HS-27A (cell line): Measurements from ENCODE around the gene SLCO3A1.

Experiments used
- DNase-seq: peaks from one replicate; pipeline ENCODE4 v3.0.0-alpha.2; 2012; ENCODE audit warnings: low read depth, missing footprints

Gene SLCO3A1

DNA sequence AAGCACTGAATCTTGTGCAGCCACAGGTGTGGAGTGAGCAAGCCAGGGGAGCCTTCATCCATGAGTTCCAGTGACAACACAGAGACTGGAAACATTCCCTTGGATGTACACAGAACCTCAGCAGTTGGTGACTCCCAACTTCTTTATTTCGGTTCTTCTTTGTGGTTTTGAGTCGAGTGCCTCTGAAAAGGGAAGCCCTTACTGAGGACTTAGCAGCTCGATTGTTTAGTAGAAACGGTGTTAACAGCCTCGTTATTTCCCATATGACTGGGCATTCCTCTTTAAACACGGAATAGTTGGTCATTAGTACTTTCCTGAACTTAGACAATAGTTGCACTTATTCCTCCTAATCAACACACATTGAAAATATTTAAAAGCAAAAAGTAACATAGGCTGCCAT, 7.7 kb downstream of the SLCO3A1 start:
- no peak for DNase-seq

DNA sequence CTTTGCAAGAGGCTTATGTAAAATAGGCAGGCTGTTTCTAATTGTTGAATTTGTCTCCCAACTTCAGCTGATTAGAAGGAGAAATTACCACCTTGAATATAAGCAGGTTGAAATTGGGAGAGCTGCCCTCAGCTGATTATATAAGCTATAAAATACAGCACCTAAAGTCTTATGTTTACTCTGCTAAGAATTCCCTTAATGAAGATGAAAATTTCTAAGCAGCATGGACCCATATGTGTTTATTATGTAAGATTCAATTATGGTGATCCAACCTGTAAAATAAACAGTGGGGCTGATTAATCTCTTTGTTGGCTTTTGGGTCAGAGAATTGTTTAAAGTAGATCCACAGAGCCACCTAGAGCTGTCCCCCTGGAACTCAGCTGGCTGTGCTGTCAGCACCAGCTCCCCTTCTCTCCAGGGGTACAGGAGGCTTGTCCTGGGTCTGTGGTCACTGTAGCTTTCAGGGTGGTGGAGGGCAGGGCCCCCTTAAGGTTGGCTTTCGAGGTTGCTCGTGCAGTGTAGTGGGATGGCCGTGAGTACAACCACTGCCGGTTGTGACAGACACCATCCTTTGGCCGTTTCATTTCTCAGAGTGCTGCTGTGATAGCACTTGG, 9.5 kb downstream of the SLCO3A1 start:
- DNase-seq, result no peak

- no peak for DNase-seq
These were observed 10.2 kb downstream of the SLCO3A1 start for GRCh38 chr15:91863621-91864255.

- no peak for DNase-seq
These were observed 11.2 kb downstream of the SLCO3A1 start for GRCh38 chr15:91864664-91865063.

GRCh38 chr15:91865486-91865885, 12.0 kb downstream of the SLCO3A1 start:
- no peak for DNase-seq

DNA sequence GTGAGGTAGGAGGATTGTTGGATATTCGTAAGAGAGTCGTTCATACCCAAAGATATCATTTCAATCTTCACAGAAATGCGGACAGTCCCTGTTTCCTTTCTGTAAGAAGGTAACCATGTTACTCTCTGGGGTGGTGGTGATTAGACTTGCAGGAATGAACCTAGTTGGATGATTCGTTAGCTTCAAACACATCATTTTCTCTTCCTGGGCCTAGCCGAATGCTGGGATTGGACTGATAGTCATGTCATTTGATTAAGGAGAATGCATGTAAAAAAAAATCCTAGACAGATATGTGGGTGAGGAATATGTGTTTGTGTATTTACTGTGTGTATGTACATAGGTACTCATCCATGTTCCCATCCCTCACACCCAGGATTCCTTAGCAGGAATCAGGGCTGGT, 12.4 kb downstream of the SLCO3A1 start:
- no peak for DNase-seq

- no peak for DNase-seq
These were observed 12.9 kb downstream of the SLCO3A1 start for GRCh38 chr15:91866371-91866905.

GRCh38 chr15:91866971-91867372, 13.5 kb downstream of the SLCO3A1 start:
- DNase-seq, result no peak

GRCh38 chr15:91867581-91868026, 14.1 kb downstream of the SLCO3A1 start:
- no peak for DNase-seq

DNA sequence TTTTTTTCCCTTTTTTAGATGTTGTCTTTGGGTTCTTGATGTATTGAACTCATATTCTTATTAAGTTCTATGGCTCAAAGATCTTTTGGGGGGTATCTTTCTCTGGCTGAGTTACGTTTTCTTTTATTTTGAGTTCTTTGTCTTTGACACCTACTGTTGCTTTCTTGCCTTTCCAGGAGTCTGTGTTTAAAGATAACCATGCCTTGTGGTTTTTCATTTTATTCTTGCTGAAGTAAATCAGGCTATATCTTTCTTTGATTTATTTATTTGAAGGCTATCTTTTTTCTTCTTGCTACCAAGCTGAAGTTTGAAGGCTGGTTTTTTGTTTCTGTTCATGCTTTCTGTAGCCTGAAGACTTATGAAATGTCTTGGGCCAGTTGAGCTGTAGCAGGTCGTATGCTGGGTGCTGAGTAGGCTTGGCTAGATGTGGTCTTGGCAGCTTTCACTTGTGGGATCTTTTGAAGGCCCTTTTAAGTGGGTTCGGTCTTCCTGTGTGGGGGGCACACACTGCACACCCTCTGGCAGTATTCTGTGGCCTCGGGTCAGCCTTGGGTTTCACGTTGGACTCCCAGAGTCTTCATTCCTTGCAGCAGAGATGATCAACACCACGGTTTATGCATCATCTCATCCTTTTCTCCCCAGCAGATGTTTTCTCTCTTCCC, 17.5 kb downstream of the SLCO3A1 start:
- DNase-seq, result no peak

DNA sequence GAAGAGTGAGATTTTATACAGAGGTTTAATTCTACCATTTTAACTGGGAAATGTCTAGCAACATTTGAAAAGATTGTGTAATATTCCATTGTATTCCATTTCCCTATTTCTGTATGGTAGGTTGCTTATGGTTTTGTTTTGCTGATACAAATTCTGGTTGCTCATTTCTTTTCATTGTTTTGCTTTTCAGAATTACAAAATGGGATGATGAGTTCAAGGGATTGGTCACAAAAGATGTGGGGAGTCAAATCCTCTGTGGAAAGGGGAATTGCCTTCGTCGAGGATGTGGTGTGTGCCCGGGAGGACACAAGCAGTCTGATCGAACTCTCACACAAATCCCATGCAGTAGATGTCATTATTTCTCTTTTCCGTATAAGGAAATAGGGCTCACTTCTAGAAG, 18.3 kb downstream of the SLCO3A1 start:
- DNase-seq, result no peak

- DNase-seq, result no peak
These were observed 19.0 kb downstream of the SLCO3A1 start for GRCh38 chr15:91872356-91873137.

GRCh38 chr15:91873138-91873536, 19.6 kb downstream of the SLCO3A1 start:
- no peak for DNase-seq

GRCh38 chr15:91874171-91874570, 20.7 kb downstream of the SLCO3A1 start:
- no peak for DNase-seq

DNA sequence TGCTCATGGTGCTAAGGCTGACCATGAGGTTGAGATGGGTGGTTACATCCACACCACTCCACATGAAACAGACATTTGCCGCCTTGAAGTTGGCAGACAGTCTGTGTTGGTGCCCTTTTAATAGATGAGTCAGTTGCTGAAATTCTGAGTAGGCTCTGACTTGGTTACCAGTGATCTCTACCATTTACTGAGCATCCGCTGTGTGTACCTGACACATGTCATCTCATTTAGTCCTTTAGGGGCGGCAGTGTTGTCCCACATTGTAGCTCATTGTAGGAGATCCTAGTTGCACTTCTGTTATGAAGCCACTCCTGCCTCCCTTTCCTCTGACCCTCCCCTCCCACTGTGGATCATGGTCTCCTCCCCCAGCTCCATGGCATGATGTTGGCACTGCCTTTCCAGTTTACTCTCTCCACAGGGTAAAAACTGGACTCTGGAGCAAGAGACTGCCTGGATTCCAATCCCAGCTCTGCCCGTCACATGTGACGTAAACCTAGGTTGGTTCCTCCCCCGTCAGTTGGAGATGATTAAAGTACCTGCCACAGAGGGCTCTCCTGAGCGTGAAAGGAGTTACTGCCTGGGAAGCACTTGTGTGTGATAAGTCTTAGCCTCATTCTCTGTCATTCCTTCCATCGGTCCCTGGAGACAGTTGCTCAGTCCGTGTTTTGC, 21.6 kb downstream of the SLCO3A1 start:
- DNase-seq, result no peak

- DNase-seq, result no peak
These were observed 22.7 kb downstream of the SLCO3A1 start for GRCh38 chr15:91876187-91876586.

DNA sequence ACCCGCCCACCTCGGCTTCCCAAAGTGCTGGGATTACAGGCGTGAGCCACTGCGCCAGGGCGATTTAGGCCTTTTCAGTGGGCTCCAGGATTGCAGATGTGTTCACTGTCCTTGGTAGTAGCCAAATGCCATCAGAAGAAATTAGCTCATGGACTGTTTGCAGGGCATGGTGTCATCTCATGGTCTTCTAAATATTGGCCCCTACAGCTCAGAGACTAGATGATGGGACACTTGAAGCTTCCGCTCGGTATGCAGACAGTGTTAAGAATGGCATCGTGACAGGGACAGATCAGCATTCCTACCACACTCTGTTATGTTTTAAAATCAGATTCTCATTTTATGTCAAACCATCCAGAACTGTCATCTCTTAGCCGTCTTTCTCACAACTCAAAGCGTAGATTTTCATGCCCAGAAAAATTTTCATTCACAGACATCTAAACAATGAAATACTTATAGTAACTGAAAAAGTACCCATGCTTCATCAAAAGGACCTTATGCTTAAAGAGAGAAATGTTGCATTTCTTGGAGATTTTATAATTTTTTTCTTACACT, 24.9 kb downstream of the SLCO3A1 start:
- DNase-seq, result no peak

- DNase-seq, result no peak
These were observed 25.6 kb downstream of the SLCO3A1 start for GRCh38 chr15:91879158-91879557.

- no peak for DNase-seq
These were observed 26.9 kb downstream of the SLCO3A1 start for GRCh38 chr15:91880373-91880772.

DNA sequence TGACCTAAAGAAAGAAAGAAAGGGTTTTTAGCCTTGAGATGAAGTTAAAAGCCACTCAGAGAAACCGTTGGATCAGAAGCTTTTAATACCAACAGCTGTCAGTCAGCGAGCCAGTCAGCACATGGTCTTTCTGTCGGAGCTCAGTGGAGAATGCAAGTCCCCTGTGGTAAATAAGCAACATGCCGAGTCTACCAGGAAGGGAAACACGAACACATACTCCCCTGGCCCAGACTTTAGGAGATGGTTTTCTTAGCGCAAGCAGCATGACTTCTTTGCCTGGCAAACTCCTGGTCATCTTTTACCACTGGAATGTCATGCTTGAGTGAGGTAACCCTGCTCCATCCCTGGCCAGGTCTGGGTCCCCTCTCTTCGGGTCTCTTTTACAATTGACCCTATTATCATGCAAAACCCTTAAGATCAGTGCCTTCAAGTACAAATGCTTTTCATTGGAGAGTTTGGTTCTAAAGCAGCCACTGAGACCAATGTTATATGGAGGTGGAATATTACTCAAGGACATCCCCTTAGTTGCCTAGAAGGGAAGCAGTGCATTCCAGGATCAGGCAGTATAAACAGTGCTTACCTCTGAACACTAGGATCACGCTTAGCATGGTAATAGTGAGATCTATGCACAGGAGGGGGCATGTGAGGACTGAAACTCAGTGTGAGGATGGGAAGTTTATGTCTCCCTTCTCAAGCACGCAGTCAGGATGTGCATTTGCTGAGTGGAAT, 28.2 kb downstream of the SLCO3A1 start:
- no peak for DNase-seq
